GM12878 (cell line): ENCODE results near the gene GCNT2. TPM values are rescaled to one million over a fixed set of nuclear protein-coding genes. Genes with fewer than 3 reads are reported as not detected.

Experiments used
- ATF3 ChIP-seq: IDR thresholded peaks from 2 replicates; pipeline ENCODE4 v1.6.1; 2011; ENCODE audit warnings: low read depth, mild to moderate bottlenecking, low read length, moderate library complexity, borderline replicate concordance; ENCODE audit errors: extremely low read depth
- BCL11A ChIP-seq: IDR thresholded peaks from 2 replicates; pipeline ENCODE4 v1.6.1; 2011; ENCODE audit warnings: low read depth, low read length
- CBX5 ChIP-seq: sonication (generic); IDR thresholded peaks from 2 replicates; pipeline ENCODE4 v1.6.1; 2016; ENCODE audit warnings: low read depth, moderate library complexity, mild to moderate bottlenecking, inconsistent platforms
- CREM ChIP-seq: IDR thresholded peaks from 2 replicates; pipeline ENCODE4 v1.6.1; 2014; ENCODE audit warnings: antibody characterized with exemption, low read depth
- EZH2 ChIP-seq: IDR thresholded peaks from 2 replicates; pipeline ENCODE4 v1.6.1; 2012; ENCODE audit warnings: low read depth, mild to moderate bottlenecking, control low read depth, inconsistent platforms, low read length, borderline replicate concordance; ENCODE audit not compliant: control insufficient read depth
- GABPA ChIP-seq: IDR thresholded peaks from 2 replicates; pipeline ENCODE4 v1.6.1; 2014; ENCODE audit warnings: antibody characterized with exemption, low read depth, mild to moderate bottlenecking, inconsistent platforms
- HDAC2 ChIP-seq: fragments of 200-600 bp; sonication (generic); IDR thresholded peaks from 2 replicates; pipeline ENCODE4 v1.6.1; 2017
- KAT2A ChIP-seq: conservative IDR thresholded peaks from 2 replicates; pipeline ENCODE4 v1.6.1; 2011; ENCODE audit warnings: low read depth, low read length; ENCODE audit not compliant: control insufficient read depth
- KLF5 ChIP-seq: fragments of 450-650 bp; IDR thresholded peaks from 2 replicates; pipeline ENCODE4 v1.6.1; 2014; ENCODE audit warnings: mild to moderate bottlenecking; ENCODE audit not compliant: partially characterized antibody
- LARP7 ChIP-seq: fragments of 450-650 bp; IDR thresholded peaks from 2 replicates; pipeline ENCODE4 v1.6.1; 2017; ENCODE audit warnings: mild to moderate bottlenecking
- MTA3 ChIP-seq: IDR thresholded peaks from 2 replicates; pipeline ENCODE4 v1.6.1; 2012; ENCODE audit warnings: low read length, inconsistent platforms, borderline replicate concordance
- NFYB ChIP-seq: IDR thresholded peaks from 2 replicates; pipeline ENCODE4 v1.6.1; 2011; ENCODE audit warnings: low read depth, mild to moderate bottlenecking, low read length, improper control_type of control experiment, moderate library complexity; ENCODE audit not compliant: insufficient read depth
- NR2F1 ChIP-seq: fragments of 450-650 bp; conservative IDR thresholded peaks from 2 replicates; pipeline ENCODE4 v1.6.1; 2017; ENCODE audit warnings: mild to moderate bottlenecking
- POLR2AphosphoS5 ChIP-seq: IDR thresholded peaks from 2 replicates; pipeline ENCODE4 v1.6.1; 2011; ENCODE audit warnings: mild to moderate bottlenecking, low read length, inconsistent platforms
- POU2F2 ChIP-seq: IDR thresholded peaks from 3 replicates; pipeline ENCODE4 v1.6.1; 2011; ENCODE audit warnings: low read depth, mild to moderate bottlenecking, low read length, borderline replicate concordance
- RFX5 ChIP-seq: IDR thresholded peaks from 2 replicates; pipeline ENCODE4 v1.6.1; 2011; ENCODE audit warnings: low read depth, low read length, improper control_type of control experiment
- SIN3A ChIP-seq: IDR thresholded peaks from 2 replicates; pipeline ENCODE4 v1.6.1; 2012; ENCODE audit warnings: low read depth, low read length, improper control_type of control experiment
- SPI1 ChIP-seq: IDR thresholded peaks from 2 replicates; pipeline ENCODE4 v1.6.1; 2011; ENCODE audit warnings: low read depth, mild to moderate bottlenecking, low read length, moderate library complexity, borderline replicate concordance; ENCODE audit not compliant: insufficient read depth
- ZBTB40 ChIP-seq: fragments of 450-650 bp; IDR thresholded peaks from 2 replicates; pipeline ENCODE4 v1.6.1; 2016; ENCODE audit warnings: mild to moderate bottlenecking, moderate library complexity, borderline replicate concordance
- ZNF207 ChIP-seq: fragments of 450-650 bp; IDR thresholded peaks from 2 replicates; pipeline ENCODE4 v1.6.1; 2014; ENCODE audit warnings: antibody characterized with exemption, mild to moderate bottlenecking, borderline replicate concordance
- ZNF24 ChIP-seq: fragments of 450-650 bp; IDR thresholded peaks from 2 replicates; pipeline ENCODE4 v1.6.1; 2017; ENCODE audit warnings: antibody characterized with exemption, mild to moderate bottlenecking
- ZNF384 ChIP-seq: IDR thresholded peaks from 2 replicates; pipeline ENCODE4 v1.6.1; 2012; ENCODE audit warnings: low read depth, mild to moderate bottlenecking, low read length, improper control_type of control experiment, borderline replicate concordance
- ZNF687 ChIP-seq: fragments of 450-650 bp; IDR thresholded peaks from 2 replicates; pipeline ENCODE4 v1.6.1; 2017; ENCODE audit warnings: mild to moderate bottlenecking, moderate library complexity
- ZZZ3 ChIP-seq: IDR thresholded peaks from 2 replicates; pipeline ENCODE4 v1.6.1; 2011; ENCODE audit warnings: low read depth; ENCODE audit not compliant: control insufficient read depth, insufficient read length
- polyA plus RNA-seq, 11 experiments: library from polyadenylated mRNA; depleted of rRNA in 4 of 11; unstranded in 6 of 11; stranded (reverse) in 5 of 11; fragments of >200 nt; fragmentation: Nextera tagmentation in 4 of 11; fragmentation: Illumina TruSeq in 1 of 11; extraction: Ambion mirVana in 4 of 11; extraction: Trizol in 1 of 11; gene quantifications; 1 replicate in 1 of 11; 2 replicates in 10 of 11; pipeline versions ENCODE4 v1.2.1 to v1.2.3, GENCODE V29; 2011 to 2016; ENCODE audit warnings: inconsistent platforms in 2 of 11, missing spikeins in 2 of 11, low read depth in 1 of 11
- total RNA-seq, 4 experiments: library from RNA; depleted of rRNA in 3 of 4; stranded (reverse); fragments of >200 nt in 3 of 4; fragmentation: Illumina TruSeq in 1 of 4; extraction: Trizol in 1 of 4; gene quantifications; 2 replicates each; pipeline versions ENCODE4 v1.2.1 to v1.2.3, GENCODE V29; 2013 to 2021

The GCNT2 gene
- total and polyA plus RNA-seq, 10 of the 15 experiments (the other 5 are each of a cell fraction or from before 2014, with no cell fraction given) = 5.0 to 21.6 (median 11.9) TPM

- TF ChIP-seq ZNF384 = peak; percentile 95
- no peak for TF ChIP-seq KAT2A
- TF ChIP-seq LARP7 = no peak
- no peak for TF ChIP-seq ZBTB40
- no peak for TF ChIP-seq NFYB
- no peak; the same call in 1 of the 2 replicates for TF ChIP-seq CREM
- TF ChIP-seq ZNF207 = 0 out of 2 replicates have a peak, but pooled peaks have one; percentile 32
- TF ChIP-seq ZNF24 = no peak
- TF ChIP-seq SPI1 = no peak
- no peak for TF ChIP-seq CBX5
- no peak for TF ChIP-seq KLF5
- TF ChIP-seq SIN3A = no peak
- TF ChIP-seq NR2F1 = no peak
- no peak for TF ChIP-seq GABPA
- no peak for TF ChIP-seq EZH2
- no peak for TF ChIP-seq RFX5
- TF ChIP-seq ZZZ3 = no peak
- TF ChIP-seq ATF3 = no peak
- TF ChIP-seq ZNF687 = no peak
- TF ChIP-seq POU2F2 = no peak
- TF ChIP-seq POLR2AphosphoS5 = no peak
- TF ChIP-seq BCL11A = no peak
- no peak for TF ChIP-seq HDAC2
- TF ChIP-seq MTA3 = no peak
These were observed 10.4 kb upstream of the GCNT2 start (continued) for GRCh38 chr6:10510592-10511367.
